ENCODE data around the gene CNNM1.

DNA sequence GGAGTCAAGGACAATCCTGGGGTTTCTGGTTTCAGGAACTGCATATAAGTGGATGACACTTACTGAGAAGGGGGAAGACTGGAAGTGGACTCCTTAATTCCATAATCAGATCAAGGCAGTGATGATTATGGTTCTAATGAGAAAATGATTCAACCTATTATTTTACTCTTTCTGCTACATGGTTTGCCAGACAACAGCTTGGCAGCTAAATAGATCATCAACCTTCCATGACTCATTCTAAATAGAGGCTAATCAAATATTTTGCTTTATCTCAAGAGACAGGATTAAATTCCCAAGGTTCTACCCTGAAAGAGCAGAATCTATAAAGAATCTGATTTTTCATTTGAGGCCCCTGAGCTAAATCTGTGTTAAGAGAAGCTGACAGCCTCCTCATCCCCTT is 46.3 kb downstream of the CNNM1 start:
- no peak for TF ChIP-seq POLR2AphosphoS5 (IDR thresholded peaks at IDR 0.05)
- TF ChIP-seq POLR2A (IDR thresholded peaks at IDR 0.05) = no peak
- TF ChIP-seq, protein P1, sequence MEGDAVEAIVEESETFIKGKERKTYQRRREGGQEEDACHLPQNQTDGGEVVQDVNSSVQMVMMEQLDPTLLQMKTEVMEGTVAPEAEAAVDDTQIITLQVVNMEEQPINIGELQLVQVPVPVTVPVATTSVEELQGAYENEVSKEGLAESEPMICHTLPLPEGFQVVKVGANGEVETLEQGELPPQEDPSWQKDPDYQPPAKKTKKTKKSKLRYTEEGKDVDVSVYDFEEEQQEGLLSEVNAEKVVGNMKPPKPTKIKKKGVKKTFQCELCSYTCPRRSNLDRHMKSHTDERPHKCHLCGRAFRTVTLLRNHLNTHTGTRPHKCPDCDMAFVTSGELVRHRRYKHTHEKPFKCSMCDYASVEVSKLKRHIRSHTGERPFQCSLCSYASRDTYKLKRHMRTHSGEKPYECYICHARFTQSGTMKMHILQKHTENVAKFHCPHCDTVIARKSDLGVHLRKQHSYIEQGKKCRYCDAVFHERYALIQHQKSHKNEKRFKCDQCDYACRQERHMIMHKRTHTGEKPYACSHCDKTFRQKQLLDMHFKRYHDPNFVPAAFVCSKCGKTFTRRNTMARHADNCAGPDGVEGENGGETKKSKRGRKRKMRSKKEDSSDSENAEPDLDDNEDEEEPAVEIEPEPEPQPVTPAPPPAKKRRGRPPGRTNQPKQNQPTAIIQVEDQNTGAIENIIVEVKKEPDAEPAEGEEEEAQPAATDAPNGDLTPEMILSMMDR (IDR thresholded peaks at IDR 0.05) = no peak
- TF ChIP-seq EP300 (IDR thresholded peaks at IDR 0.05) = no peak
